ENCODE measurements around the gene PNPLA3. TPM values are rescaled to one million over a fixed set of nuclear protein-coding genes. Genes with fewer than 3 reads are reported as not detected.

Gene PNPLA3
- polyA plus RNA-seq, 1 donor (not counting 4 experiments of a cell fraction or from before 2014, with no cell fraction given) = 12.0 TPM

GRCh38 chr22:43976861-43977795, 53.5 kb downstream of the PNPLA3 start:
- Histone ChIP-seq H3K4me3 (ENCODE audit: control insufficient read depth in 2 of 3, extremely low read depth in 1 of 3, insufficient read depth in 2 of 3, low read depth in 1 of 3, low read length in 3 of 3) (no peak overlapping the region), H3K9me3 (ENCODE audit: control insufficient read depth, low read depth, low read length) (no peaks in the 10 kb centered on the region), H3K27ac (ENCODE audit: control insufficient read depth, insufficient read depth, low read length) (no peak overlapping the region), H3K9me1 (ENCODE audit: control insufficient read depth, extremely low read depth, insufficient read depth, low read length) (no peaks in the 10 kb centered on the region), H3K36me3 (ENCODE audit: control insufficient read depth in 2 of 2, extremely low read depth in 1 of 2, insufficient read depth in 2 of 2, low read length in 2 of 2) (peaks cover 33 to 43% of the 10 kb centered on the region in 2 experiments), H3K9ac (ENCODE audit: control insufficient read depth, extremely low read depth, insufficient read depth, low read length) (no peak overlapping the region), H3K79me2 (ENCODE audit: control insufficient read depth, insufficient read depth, low read length) (no peaks in the 10 kb centered on the region), H3K27me3 (ENCODE audit: control insufficient read depth, extremely low read depth, insufficient read depth, low read length) (no peaks in the 10 kb centered on the region), H4K20me1 (ENCODE audit: control insufficient read depth, extremely low read depth, insufficient read depth, low read length) (no peaks in the 10 kb centered on the region), H2AFZ (ENCODE audit: control insufficient read depth, low read length) (no peak overlapping the region), H3K4me2 (ENCODE audit: control insufficient read depth, extremely low read depth, insufficient read depth, low read depth, low read length) (no peak overlapping the region), H3K4me1 (ENCODE audit: control insufficient read depth, extremely low read depth, insufficient read depth, low read length) (no peaks in the 10 kb centered on the region)
- dilution Hi-C loops (cut with MboI; ENCODE audit: extremely low pct_ligation_motif_present, low sequenced_read_pairs) = no loop called here
- DNase-seq (ENCODE audit: low read depth, low spot score) (no peak), FAIRE-seq (no peak)
- no peak for TF ChIP-seq CTCF (optimal IDR thresholded peaks at IDR 0.05 in 1 of 3, IDR thresholded peaks at IDR 0.05 in 1 of 3, conservative IDR thresholded peaks at IDR 0.05 in 1 of 3; ENCODE audit: extremely low read depth in 1 of 3, insufficient read depth in 2 of 3, low read length in 3 of 3)
- TF ChIP-seq EZH2 (IDR thresholded peaks at IDR 0.05; ENCODE audit: low read length) = no peak

- Histone ChIP-seq H4K20me1 (ENCODE audit: control insufficient read depth, extremely low read depth, insufficient read depth, low read length) (no peaks in the 10 kb centered on the region), H3K36me3 (ENCODE audit: control insufficient read depth in 2 of 2, extremely low read depth in 1 of 2, insufficient read depth in 2 of 2, low read length in 2 of 2) (peaks cover 36 to 42% of the 10 kb centered on the region in 2 experiments), H2AFZ (ENCODE audit: control insufficient read depth, low read length) (no peak overlapping the region), H3K9me3 (ENCODE audit: control insufficient read depth, low read depth, low read length) (no peaks in the 10 kb centered on the region), H3K4me1 (ENCODE audit: control insufficient read depth, extremely low read depth, insufficient read depth, low read length) (no peaks in the 10 kb centered on the region), H3K9me1 (ENCODE audit: control insufficient read depth, extremely low read depth, insufficient read depth, low read length) (no peaks in the 10 kb centered on the region), H3K9ac (ENCODE audit: control insufficient read depth, extremely low read depth, insufficient read depth, low read length) (no peak overlapping the region), H3K4me3 (ENCODE audit: control insufficient read depth in 2 of 3, extremely low read depth in 1 of 3, insufficient read depth in 2 of 3, low read depth in 1 of 3, low read length in 3 of 3) (no peak overlapping the region), H3K27ac (ENCODE audit: control insufficient read depth, insufficient read depth, low read length) (no peak overlapping the region), H3K27me3 (ENCODE audit: control insufficient read depth, extremely low read depth, insufficient read depth, low read length) (no peaks in the 10 kb centered on the region), H3K4me2 (ENCODE audit: control insufficient read depth, extremely low read depth, insufficient read depth, low read depth, low read length) (no peak overlapping the region), H3K79me2 (ENCODE audit: control insufficient read depth, insufficient read depth, low read length) (no peaks in the 10 kb centered on the region)
- TF ChIP-seq EZH2 (IDR thresholded peaks at IDR 0.05; ENCODE audit: low read length) (no peak), CTCF (optimal IDR thresholded peaks at IDR 0.05 in 1 of 3, IDR thresholded peaks at IDR 0.05 in 1 of 3, conservative IDR thresholded peaks at IDR 0.05 in 1 of 3; ENCODE audit: extremely low read depth in 1 of 3, insufficient read depth in 2 of 3, low read length in 3 of 3) (no peak)
- dilution Hi-C loops (cut with MboI; ENCODE audit: extremely low pct_ligation_motif_present, low sequenced_read_pairs) = no loop called here
- no peak for FAIRE-seq
- no peak for DNase-seq (ENCODE audit: low read depth, low spot score)
Observed at GRCh38 chr22:43978558-43978957, 55.0 kb downstream of the PNPLA3 start.

All from keratinocyte (primary cell).